Kasumi-1 (cell line): ENCODE measurements around the gene TMEM115.

Experiments
- DNase-seq, 2 experiments: peaks; one replicate each; lab custom pipeline; 2025; lab: John Stamatoyannopoulos, UW

TMEM115 gene

DNA sequence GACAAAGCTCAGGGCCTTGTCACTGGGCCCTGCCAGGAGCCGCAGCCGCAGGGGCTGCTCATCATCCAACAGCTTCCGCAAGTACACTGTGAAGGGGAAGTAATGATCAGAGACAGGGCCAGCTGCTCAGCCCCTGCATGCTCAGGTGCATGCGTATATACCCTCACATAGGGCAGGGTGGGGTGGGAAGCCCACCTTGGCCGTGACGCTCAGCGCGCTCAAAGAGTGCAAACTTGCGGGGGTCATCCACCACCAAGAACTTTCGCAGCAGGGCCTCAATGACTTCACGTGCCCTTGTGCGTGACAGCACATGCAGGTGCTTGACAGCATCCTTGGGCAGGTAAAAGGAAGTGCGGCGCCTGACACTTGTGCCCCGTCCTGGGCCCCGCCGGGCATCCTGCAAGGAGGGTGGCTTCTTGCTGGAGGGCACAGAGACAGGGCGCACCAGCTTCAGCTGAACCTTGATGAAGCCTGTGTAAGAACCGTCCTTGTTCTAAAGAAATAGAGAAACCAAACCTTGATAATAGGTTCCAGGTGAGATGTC is 27.9 kb downstream of the TMEM115 start:
- no peak for DNase-seq

DNA sequence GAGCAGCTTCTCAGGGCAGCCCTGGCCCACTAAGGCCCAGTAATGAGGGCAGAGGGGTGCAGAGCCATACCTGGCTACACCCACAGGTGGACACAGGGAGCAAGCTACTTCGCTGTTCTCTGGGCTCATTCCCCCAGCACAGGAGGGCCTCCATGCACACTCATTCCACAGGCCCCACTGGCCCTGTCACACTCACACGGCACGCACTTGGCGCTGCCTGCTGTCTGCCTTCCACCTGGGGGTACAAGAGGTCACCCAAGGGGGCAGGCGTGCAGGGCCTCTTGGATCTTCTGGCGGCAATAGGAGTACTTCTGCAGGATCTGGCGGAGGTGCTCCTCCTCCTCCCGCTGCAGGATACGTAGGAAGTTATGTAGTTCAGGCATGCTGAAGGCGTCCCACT is 29.0 kb downstream of the TMEM115 start:
- no peak for DNase-seq

DNA sequence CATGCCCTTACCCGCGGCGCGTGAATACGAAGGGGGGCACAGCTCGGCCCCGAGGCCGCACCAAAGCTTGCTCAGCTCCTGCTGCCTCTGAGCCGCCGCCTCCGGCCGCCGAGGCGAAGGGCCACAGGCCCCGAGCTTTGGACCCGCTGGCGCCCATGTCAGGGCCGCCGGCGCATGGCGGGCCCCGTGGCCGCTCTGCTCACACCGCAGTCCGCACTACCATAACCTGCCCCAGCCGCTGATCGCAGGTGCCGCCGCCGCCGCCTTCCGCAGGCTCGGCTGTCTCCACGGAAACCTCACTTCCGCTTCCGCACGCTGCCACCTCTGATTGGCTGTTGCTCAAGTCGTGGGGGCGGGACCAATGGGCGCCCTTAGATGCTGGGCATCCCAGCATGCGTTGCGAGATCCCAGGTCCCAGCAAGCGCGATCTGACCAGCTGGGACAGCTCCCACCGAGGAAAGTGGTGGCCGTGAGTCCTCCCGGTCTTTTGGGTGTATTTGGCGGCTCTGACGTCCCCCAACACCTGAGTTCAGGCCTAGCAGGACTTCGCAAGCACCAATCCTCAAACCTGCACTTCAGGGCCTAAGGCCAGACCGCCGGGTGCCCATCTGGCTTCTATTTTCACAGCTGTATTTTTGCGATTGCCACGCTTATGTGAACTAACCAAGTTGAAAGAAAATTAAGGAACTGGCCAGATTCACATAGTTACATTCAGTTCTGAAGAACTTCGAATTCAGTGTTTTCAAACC is 31.2 kb downstream of the TMEM115 start, which contains the start of gene TUSC2:
TSS of gene TUSC2 (minus strand) at position 281 of the 749 bp plus-strand sequence. CDS start at position 157, 124 bp downstream.
- DNase-seq = peak; percentile 94

DNA sequence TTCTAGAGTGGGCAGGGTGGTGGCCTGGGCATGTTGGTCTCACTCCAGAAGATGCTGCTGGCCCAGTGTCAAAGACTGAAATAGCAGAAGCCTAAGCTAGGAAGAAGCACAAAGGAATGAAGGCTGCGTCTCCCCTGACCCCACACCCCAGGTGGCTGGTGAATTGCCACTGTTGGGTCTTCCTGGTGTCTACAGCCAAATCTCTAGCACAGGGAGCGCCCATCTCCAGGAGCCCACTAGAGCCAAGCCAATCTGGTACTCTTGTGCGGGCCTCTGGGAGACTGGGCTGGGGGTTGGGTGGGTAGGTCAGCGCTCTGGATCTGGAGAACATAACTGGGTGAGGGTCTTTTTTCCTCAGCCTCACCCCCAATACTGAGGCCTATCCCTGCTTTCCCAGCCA is 32.2 kb downstream of the TMEM115 start:
- no peak for DNase-seq

DNA sequence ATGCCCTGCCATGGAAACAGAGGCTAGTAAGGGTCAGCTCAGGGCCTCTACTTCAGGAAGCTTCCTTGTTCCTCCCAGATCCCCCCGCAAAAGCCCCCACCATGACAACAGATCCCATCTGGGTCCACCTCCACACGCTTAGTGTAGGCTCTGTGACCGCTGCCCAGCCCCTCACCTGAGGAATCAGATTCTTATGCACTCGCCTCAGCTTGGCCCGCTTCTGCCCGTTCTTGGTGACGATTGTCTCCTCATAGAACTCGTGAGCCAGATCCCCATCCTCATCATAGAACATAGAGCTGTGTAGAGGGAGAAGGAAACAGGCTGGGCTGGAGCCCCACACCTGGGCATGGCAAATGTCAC is 33.2 kb downstream of the TMEM115 start:
- DNase-seq = no peak

- DNase-seq = peak in 1 of 2 experiments; percentile 19
Observed at GRCh38 chr3:50325497-50326181, 33.7 kb downstream of the TMEM115 start.

GRCh38 chr3:50325113-50325480 is 34.2 kb downstream of the TMEM115 start:
- DNase-seq = no peak

GRCh38 chr3:50324351-50325112 is 34.8 kb downstream of the TMEM115 start:
- DNase-seq = peak; percentile 48 to 78

GRCh38 chr3:50323614-50324199 is 35.6 kb downstream of the TMEM115 start:
- DNase-seq = no peak

DNA sequence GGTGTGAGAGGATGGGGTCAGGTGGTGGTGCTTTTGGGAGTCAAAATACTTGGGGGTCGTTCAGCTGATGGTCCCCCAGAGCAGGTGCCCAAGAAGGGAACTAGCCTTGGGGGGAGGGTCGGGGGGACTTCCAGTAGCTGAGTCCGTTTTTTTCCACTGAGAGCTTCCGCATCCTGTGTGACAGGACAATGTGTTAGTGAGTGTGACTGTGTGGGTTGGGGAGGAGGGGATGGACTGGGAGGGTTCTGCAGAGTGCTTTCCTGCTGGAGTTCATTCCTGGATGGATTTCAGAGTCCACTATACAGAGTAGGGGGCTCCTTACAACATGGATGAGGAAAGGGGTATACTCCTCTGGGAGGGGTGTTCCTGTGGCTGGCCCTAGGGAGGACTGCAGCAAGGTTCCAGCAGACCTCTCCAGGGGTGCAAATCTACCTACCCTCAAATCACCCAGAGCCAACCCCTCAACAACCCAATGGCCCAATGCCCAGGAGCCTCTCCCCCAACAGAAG is 36.2 kb downstream of the TMEM115 start:
- DNase-seq = no peak

- DNase-seq = no peak
Observed at GRCh38 chr3:50322386-50323091, 36.8 kb downstream of the TMEM115 start, which contains the start of gene HYAL2. Gene HYAL2, minus strand, starts transcription at chr3:50322745. Its CDS starts 2,256 bp downstream, at chr3:50320489.

GRCh38 chr3:50322115-50322385 is 37.3 kb downstream of the TMEM115 start:
- DNase-seq = no peak

DNA sequence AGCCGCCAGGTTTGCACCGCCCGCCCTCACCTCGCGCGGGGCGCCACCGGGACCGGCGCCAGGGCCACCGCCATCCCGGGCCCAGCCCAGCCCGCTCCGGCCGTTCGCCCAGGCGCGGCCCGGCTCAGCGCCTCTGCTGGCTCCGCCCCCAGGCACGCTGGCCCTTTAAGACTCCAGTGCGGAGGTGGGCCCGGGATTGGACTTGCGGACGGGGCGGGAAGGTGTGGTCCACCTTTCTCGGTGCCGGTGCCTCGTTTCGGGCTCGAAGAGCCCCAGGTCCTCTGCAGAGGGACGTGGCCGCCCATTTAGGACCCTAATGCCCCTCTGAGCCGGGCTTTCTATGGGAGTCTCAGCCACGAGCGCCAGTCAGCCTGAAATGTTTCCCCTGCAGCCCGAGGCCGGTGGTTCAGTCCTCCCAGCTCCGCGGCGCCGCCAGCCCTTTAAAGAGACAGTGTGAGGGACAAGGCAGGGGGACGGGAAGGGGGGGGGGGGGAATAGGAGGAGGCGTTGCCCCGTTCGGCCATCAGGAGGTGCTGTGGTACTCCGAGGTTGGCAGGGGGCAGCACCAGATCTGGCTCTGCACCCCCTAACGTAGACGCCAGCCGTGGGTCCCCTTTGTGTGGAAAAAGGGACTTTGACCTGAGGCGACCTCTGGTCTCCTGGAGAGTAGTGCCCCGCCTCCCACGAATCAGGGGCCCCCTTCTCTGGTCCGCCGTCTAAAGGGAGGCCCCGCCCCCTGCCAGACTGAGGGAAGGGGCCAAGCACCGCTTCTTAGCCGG is 37.8 kb downstream of the TMEM115 start:
- DNase-seq = peak; percentile 88 to 90

- DNase-seq = peak; percentile 48 to 58
Observed at GRCh38 chr3:50320853-50321335, 38.4 kb downstream of the TMEM115 start.

DNA sequence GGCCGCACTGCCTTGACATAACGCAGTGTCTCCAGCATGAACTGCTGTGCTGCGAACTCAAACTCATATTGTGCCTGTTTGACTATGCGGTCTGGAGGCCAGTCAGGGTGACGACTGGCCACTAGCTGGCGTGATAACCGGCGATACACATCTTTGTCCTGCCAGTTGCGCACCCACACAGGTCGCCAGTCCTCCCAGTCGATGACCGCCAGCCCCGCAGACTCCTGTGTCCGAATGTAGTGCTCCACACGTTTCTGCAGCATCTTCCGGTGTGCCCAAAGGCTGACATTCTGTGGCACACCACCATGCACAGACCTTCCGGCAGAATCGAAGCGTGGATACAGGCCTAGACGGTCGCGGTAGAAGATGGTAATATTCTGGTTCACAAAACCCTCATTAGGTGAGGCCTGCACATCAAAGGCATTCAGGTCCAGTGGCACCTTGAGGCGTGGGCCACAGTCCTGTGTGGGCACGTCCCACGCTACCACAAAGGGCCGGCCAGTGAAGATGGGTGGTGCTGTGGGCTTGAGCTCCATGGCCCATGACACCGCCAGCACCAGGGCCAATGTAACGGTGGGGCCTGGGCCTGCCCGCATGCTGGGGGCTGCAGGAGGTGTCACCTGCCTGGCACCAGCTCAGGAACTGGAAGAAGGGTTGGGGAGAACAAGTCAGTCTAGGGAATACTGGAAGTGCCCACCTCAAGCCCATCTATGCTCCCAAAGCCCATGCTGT is 39.3 kb downstream of the TMEM115 start:
- DNase-seq = no peak

GRCh38 chr3:50319181-50319893 is 40.0 kb downstream of the TMEM115 start:
- no peak for DNase-seq

- no peak for DNase-seq
Observed at GRCh38 chr3:50318615-50319014, 40.7 kb downstream of the TMEM115 start.

GRCh38 chr3:50318163-50318562 is 41.2 kb downstream of the TMEM115 start:
- DNase-seq = no peak

DNA sequence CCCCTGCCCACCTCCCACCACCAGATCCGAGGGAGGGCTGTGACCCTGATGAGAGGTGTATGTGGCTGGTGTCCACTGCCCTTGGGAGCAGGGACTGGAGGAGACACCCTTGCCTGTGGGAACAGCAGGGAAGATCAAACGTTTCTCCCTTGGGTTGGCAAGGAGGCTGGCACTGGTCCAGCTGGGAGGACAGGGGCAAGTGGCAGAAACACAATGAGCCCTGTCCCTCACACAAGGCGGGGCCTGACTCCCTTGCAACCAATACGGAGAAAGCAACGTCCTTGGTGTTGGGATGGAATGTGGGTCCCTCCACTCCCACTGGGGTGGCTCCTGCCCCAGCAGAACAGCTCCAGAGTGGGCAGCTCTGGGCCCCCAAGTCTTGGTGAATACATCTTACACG is 42.0 kb downstream of the TMEM115 start:
- no peak for DNase-seq
